Testis (tissue), 3 donors: ENCODE data around the gene KLF6. TPM values are rescaled to one million over a fixed set of nuclear protein-coding genes. Genes with fewer than 3 reads are reported as not detected.

Experiments
- DNase-seq: peaks from one replicate; pipeline ENCODE4 v3.0.0-alpha.2; 2019
- H3K27ac ChIP-seq, 2 donors: fragments of 200-600 bp; sonication (generic); one replicate each; pipeline ENCODE4 v1.5.1; 2019
- H3K27me3 ChIP-seq: fragments of 200-600 bp; sonication (generic); one replicate; pipeline ENCODE4 v1.5.1; 2019
- H3K36me3 ChIP-seq: fragments of 200-600 bp; sonication (generic); one replicate; pipeline ENCODE4 v1.5.1; 2017; ENCODE audit warnings: low read depth; ENCODE audit errors: missing control alignments
- H3K4me1 ChIP-seq: fragments of 200-600 bp; sonication (generic); one replicate; pipeline ENCODE4 v1.5.1; 2019
- H3K4me3 ChIP-seq, 2 donors: fragments of 200-600 bp; sonication (generic); one replicate each; pipeline ENCODE4 v1.5.1; 2017 to 2019
- H3K9me3 ChIP-seq: fragments of 200-600 bp; sonication (generic); one replicate; pipeline ENCODE4 v1.5.1; 2017
- POLR2A ChIP-seq: fragments of 450-650 bp; IDR thresholded peaks from one replicate; pipeline ENCODE4 v1.6.1; 2017; ENCODE audit warnings: antibody characterized with exemption, mild to moderate bottlenecking, moderate library complexity
- WGBS, 2 donors: methylation state at CpG; one replicate each; pipeline ENCODE4 v1.1.5; 2018; 5-methylcytosine and 5-hydroxymethylcytosine counted together
- intact Hi-C: fragments of 100-400 bp; cut with DNase I; formaldehyde crosslinking; loops from one replicate; pipeline ENCODE4 v1.15.1; 2023; ENCODE audit warnings: low total_unique reads
- polyA plus RNA-seq: library from polyadenylated mRNA; stranded (reverse); fragments of 350-450 nt; fragmentation: Illumina TruSeq; extraction: RNeasy Lipid Tissue Mini Kit (QIAGEN cat#74804); gene quantifications from one replicate; pipeline ENCODE4 v1.2.3, GENCODE V29; 2014; ENCODE audit warnings: low read depth, low replicate concordance; ENCODE audit not compliant: insufficient read depth
- total RNA-seq, 2 donors: library from RNA; depleted of rRNA; stranded (reverse); fragments of >200 nt; gene quantifications; one replicate each; pipeline ENCODE4 v1.2.3, GENCODE V29; 2016
- TF ChIP-seq, protein P1 (sequence below), 3 experiments: fragments of 450-650 bp in 2 of 3; fragments of 200-600 bp in 1 of 3; sonication (generic) in 1 of 3; IDR thresholded peaks; one replicate each; pipeline ENCODE4 v1.5.1; 2016 to 2019; ENCODE audit warnings: antibody characterized with exemption in 3 of 3, mild to moderate bottlenecking in 2 of 3, moderate library complexity in 1 of 3

KLF6 gene
- total and polyA plus RNA-seq, 3 donors from 2014 or later: 30.8 to 41.5 (median 35.7) TPM

GRCh38 chr10:3777981-3778691, 6.9 kb downstream of the KLF6 start:
- 78 to 79% methylated on average over 7 of the region's 7 CpGs for WGBS, 2 donors
- Histone ChIP-seq H3K27ac (peak overlapping the region in 1 of 2 donors; percentile 99), H3K36me3 (no peaks in the 10 kb centered on the region), H3K9me3 (no peaks in the 10 kb centered on the region), H3K4me1 (peaks cover 42% of the 10 kb centered on the region), H3K27me3 (no peaks in the 10 kb centered on the region), H3K4me3 (no peak overlapping the region)
- intact Hi-C loops: no loop called here
- DNase-seq: no peak
- no peak for TF ChIP-seq POLR2A
- TF ChIP-seq, protein P1, sequence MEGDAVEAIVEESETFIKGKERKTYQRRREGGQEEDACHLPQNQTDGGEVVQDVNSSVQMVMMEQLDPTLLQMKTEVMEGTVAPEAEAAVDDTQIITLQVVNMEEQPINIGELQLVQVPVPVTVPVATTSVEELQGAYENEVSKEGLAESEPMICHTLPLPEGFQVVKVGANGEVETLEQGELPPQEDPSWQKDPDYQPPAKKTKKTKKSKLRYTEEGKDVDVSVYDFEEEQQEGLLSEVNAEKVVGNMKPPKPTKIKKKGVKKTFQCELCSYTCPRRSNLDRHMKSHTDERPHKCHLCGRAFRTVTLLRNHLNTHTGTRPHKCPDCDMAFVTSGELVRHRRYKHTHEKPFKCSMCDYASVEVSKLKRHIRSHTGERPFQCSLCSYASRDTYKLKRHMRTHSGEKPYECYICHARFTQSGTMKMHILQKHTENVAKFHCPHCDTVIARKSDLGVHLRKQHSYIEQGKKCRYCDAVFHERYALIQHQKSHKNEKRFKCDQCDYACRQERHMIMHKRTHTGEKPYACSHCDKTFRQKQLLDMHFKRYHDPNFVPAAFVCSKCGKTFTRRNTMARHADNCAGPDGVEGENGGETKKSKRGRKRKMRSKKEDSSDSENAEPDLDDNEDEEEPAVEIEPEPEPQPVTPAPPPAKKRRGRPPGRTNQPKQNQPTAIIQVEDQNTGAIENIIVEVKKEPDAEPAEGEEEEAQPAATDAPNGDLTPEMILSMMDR (IDR thresholded peaks at IDR 0.05): no peak

DNA sequence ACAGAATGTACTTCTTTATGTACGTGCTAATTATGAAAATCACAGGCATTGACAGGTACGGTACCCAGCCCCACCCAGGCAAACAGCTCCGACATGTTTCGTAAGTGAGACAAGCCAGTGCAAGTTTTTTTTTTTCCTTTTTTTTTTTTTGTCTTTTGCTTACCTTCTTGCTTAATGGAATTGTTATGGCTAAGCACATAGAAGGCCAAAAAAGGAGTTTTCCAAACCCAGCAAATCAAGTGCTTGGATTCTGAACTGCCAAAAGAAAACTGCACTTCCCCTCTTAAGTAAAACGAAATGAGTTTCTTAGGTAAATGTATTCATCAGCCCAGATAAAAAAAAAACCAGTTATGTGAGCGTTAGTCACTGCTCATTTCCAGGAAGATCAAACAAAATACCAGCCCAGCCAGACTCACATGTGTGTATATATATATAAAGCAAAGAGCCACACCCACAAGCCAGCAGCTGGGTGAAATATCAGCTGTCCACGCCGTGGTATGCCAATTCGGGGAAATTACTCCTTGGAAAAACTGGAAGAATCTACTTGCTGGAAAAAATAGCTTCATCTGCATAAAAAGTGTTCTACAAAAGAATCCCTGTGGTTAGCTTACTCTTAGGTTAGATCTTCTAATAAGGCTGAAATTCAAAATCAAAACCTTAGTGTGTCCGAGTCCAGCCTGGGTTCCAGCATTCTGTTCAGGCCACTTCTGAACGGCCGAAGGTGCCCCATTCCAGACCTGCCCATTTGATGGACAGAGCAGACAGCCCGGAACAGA, 8.0 kb downstream of the KLF6 start:
- no peak for TF ChIP-seq POLR2A
- TF ChIP-seq, protein P1 (IDR thresholded peaks at IDR 0.05): no peak
- no peaks in the 10 kb centered on the region for H3K27me3 ChIP-seq
- peak; percentile 28 for DNase-seq
- peaks cover 42% of the 10 kb centered on the region for H3K4me1 ChIP-seq
- WGBS, 2 donors: 61 to 65% methylated on average over 13 of the region's 13 CpGs
- H3K36me3 ChIP-seq: no peaks in the 10 kb centered on the region
- no peak overlapping the region for H3K4me3 ChIP-seq
- H3K9me3 ChIP-seq: no peaks in the 10 kb centered on the region
- intact Hi-C loops: no loop called here
- peak overlapping the region; percentile 8 to 99 for H3K27ac ChIP-seq

- intact Hi-C loops: no loop called here
- no peaks in the 10 kb centered on the region for H3K36me3 ChIP-seq
- peak overlapping the region; percentile 2 to 79 for H3K27ac ChIP-seq
- WGBS, 2 donors: 61 to 62% methylated on average over 8 of the region's 8 CpGs
- no peak overlapping the region for H3K4me3 ChIP-seq
- no peaks in the 10 kb centered on the region for H3K27me3 ChIP-seq
- no peak for DNase-seq
- TF ChIP-seq, protein P1 (IDR thresholded peaks at IDR 0.05): no peak
- TF ChIP-seq POLR2A: no peak
- no peaks in the 10 kb centered on the region for H3K9me3 ChIP-seq
- peaks cover 35% of the 10 kb centered on the region for H3K4me1 ChIP-seq
Observed at GRCh38 chr10:3775696-3776551, 9.1 kb downstream of the KLF6 start.

- H3K4me1 ChIP-seq: peaks cover 28% of the 10 kb centered on the region
- no peaks in the 10 kb centered on the region for H3K9me3 ChIP-seq
- no peak overlapping the region for H3K4me3 ChIP-seq
- TF ChIP-seq POLR2A: no peak
- TF ChIP-seq, protein P1 (IDR thresholded peaks at IDR 0.05): no peak
- DNase-seq: no peak
- intact Hi-C loops: no loop called here
- no peaks in the 10 kb centered on the region for H3K27me3 ChIP-seq
- peak overlapping the region; percentile 2 to 79 for H3K27ac ChIP-seq
- WGBS, 2 donors: 67 to 71% methylated on average over 21 of the region's 21 CpGs
- H3K36me3 ChIP-seq: no peaks in the 10 kb centered on the region
Observed at GRCh38 chr10:3774814-3775695, 10.0 kb downstream of the KLF6 start.
